ENCODE results near the gene RNF44. TPM values are rescaled to one million over a fixed set of nuclear protein-coding genes. Genes with fewer than 3 reads are reported as not detected.

RNF44 gene
- total and polyA plus RNA-seq, 2 donors (not counting 3 experiments of a cell fraction or from before 2014, with no cell fraction given): 19.8 to 50.2 TPM

DNA sequence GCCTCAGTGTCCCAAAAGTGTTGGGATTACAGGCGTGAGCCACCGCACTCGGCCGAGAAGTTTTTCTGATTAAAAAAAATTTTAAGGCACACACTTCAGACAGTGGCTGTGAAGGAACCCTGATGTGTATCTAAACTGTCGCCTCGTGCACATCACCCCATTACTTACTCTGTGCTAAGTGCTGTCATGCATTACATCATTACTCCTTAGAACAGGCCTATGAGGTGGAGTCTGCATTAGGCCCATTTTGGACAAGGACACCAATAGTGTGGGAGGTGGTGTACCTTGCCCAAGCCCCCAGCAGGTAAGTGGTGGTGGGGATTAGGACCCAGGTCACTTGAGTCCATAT lies 8.2 kb upstream of the RNF44 start:
- ChIA-PET POLR2A (no interaction called here), CTCF (no interaction called here)
- dilution Hi-C loops (cut with MboI; ENCODE audit: extremely low pct_ligation_motif_present, low sequenced_read_pairs): no loop called here
- Histone ChIP-seq H4K20me1 (replicated peaks; ENCODE audit: control insufficient read depth, extremely low read depth, insufficient read depth, low read length) (no peaks in the 10 kb centered on the region), H3K4me1 (ENCODE audit: control insufficient read depth, extremely low read depth, insufficient read depth, low read length) (peaks cover 26% of the 10 kb centered on the region), H3K79me2 (ENCODE audit: control insufficient read depth, insufficient read depth, low read length) (no peaks in the 10 kb centered on the region), H3K27me3 (ENCODE audit: control insufficient read depth in 2 of 2, insufficient read depth in 2 of 2, low read length in 2 of 2) (no peaks in the 10 kb centered on the region), H3K9ac (replicated peaks; ENCODE audit: extremely low read depth, insufficient read depth, low read length) (no peak overlapping the region), H3K4me3 (replicated peaks in 1 of 3; ENCODE audit: insufficient read depth in 1 of 3, low read depth in 1 of 3, low read length in 3 of 3) (no peak overlapping the region), H3K9me1 (replicated peaks; ENCODE audit: control insufficient read depth, extremely low read depth, insufficient read depth, low read length) (no peaks in the 10 kb centered on the region), H3K36me3 (ENCODE audit: control insufficient read depth in 2 of 2, extremely low read depth in 1 of 2, insufficient read depth in 2 of 2, low read length in 2 of 2) (no peaks in the 10 kb centered on the region), H3K27ac (ENCODE audit: insufficient read depth, low read depth, low read length) (no peak overlapping the region), H3K9me3 (replicated peaks; ENCODE audit: control insufficient read depth, insufficient read depth, low read length) (no peaks in the 10 kb centered on the region), H3K4me2 (ENCODE audit: insufficient read depth, low read length) (no peak overlapping the region), H2AFZ (ENCODE audit: low read depth, low read length) (no peak overlapping the region)
- intact Hi-C loops (cut with micrococcal nuclease): no loop called here
- TF ChIP-seq FOS (IDR thresholded peaks at IDR 0.05; ENCODE audit: borderline replicate concordance, insufficient read depth, low read length) (no peak), EZH2 (IDR thresholded peaks at IDR 0.05; ENCODE audit: borderline replicate concordance, low read depth, low read length, severe bottlenecking) (no peak), MYC (IDR thresholded peaks at IDR 0.05; ENCODE audit: low read depth, low read length) (no peak), GATA2 (IDR thresholded peaks at IDR 0.05; ENCODE audit: insufficient read depth, insufficient read length, low read depth, low read length) (no peak), POLR2A (IDR thresholded peaks at IDR 0.05; ENCODE audit: low read depth, low read length) (no peak), POLR2AphosphoS5 (IDR thresholded peaks at IDR 0.05; ENCODE audit: insufficient read depth, low read depth, low read length) (no peak), JUN (IDR thresholded peaks at IDR 0.05; ENCODE audit: borderline replicate concordance, insufficient read depth, insufficient read length, low read depth) (no peak)
- TF ChIP-seq, protein P1, sequence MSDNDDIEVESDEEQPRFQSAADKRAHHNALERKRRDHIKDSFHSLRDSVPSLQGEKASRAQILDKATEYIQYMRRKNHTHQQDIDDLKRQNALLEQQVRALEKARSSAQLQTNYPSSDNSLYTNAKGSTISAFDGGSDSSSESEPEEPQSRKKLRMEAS (IDR thresholded peaks at IDR 0.05; ENCODE audit: insufficient read depth, insufficient read length): no peak
- TF ChIP-seq, protein P2, sequence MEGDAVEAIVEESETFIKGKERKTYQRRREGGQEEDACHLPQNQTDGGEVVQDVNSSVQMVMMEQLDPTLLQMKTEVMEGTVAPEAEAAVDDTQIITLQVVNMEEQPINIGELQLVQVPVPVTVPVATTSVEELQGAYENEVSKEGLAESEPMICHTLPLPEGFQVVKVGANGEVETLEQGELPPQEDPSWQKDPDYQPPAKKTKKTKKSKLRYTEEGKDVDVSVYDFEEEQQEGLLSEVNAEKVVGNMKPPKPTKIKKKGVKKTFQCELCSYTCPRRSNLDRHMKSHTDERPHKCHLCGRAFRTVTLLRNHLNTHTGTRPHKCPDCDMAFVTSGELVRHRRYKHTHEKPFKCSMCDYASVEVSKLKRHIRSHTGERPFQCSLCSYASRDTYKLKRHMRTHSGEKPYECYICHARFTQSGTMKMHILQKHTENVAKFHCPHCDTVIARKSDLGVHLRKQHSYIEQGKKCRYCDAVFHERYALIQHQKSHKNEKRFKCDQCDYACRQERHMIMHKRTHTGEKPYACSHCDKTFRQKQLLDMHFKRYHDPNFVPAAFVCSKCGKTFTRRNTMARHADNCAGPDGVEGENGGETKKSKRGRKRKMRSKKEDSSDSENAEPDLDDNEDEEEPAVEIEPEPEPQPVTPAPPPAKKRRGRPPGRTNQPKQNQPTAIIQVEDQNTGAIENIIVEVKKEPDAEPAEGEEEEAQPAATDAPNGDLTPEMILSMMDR (IDR thresholded peaks at IDR 0.05; ENCODE audit: extremely low read depth in 1 of 2, insufficient read depth in 1 of 2, low read depth in 1 of 2, low read length in 2 of 2): no peak
- FAIRE-seq (no peak), DNase-seq (ENCODE audit: low read depth, low spot score) (no peak)
- BruUV-seq (replicated peaks): no TSS peak
